COLO668 (cell line): Measurements from ENCODE around the gene IKZF3.
"Not testable (repeated sequence)": the region's sequence is repeated elsewhere in the genome, so short reads cannot be mapped to it uniquely, and the experiment has no call there.

ENCODE experiments used
- DNase-seq: peaks from one replicate; lab custom pipeline; 2025; ENCODE audit not compliant: unreplicated experiment; lab: John Stamatoyannopoulos, UW

IKZF3 gene

GRCh38 chr17:39861235-39861634, 2.9 kb downstream of the IKZF3 start:
- no peak for DNase-seq

GRCh38 chr17:39855911-39856649, 8.0 kb downstream of the IKZF3 start:
- DNase-seq: not testable (repeated sequence)

GRCh38 chr17:39854909-39855308, 9.2 kb downstream of the IKZF3 start:
- no peak for DNase-seq

GRCh38 chr17:39852239-39852638, 11.9 kb downstream of the IKZF3 start:
- no peak for DNase-seq

- DNase-seq: not testable (repeated sequence)
These were observed 13.9 kb downstream of the IKZF3 start for GRCh38 chr17:39850186-39850585.

GRCh38 chr17:39848600-39848999, 15.5 kb downstream of the IKZF3 start:
- DNase-seq: no peak

GRCh38 chr17:39846205-39846604, 17.9 kb downstream of the IKZF3 start:
- DNase-seq: no peak

GRCh38 chr17:39845052-39845846, 18.9 kb downstream of the IKZF3 start:
- DNase-seq: no peak

GRCh38 chr17:39841134-39841683, 22.9 kb downstream of the IKZF3 start:
- DNase-seq: no peak

- DNase-seq: no peak
These were observed 25.3 kb downstream of the IKZF3 start for GRCh38 chr17:39838784-39839183.

- no peak for DNase-seq
These were observed 26.1 kb downstream of the IKZF3 start for GRCh38 chr17:39838057-39838456.

- no peak for DNase-seq
These were observed 28.0 kb downstream of the IKZF3 start for GRCh38 chr17:39836117-39836516.

GRCh38 chr17:39835038-39835786, 28.9 kb downstream of the IKZF3 start:
- DNase-seq: no peak

- DNase-seq: no peak
These were observed 30.1 kb downstream of the IKZF3 start for GRCh38 chr17:39834017-39834416.

GRCh38 chr17:39831588-39831987, 32.5 kb downstream of the IKZF3 start:
- DNase-seq: no peak

GRCh38 chr17:39828443-39828842, 35.7 kb downstream of the IKZF3 start:
- DNase-seq: no peak

GRCh38 chr17:39826334-39826733, 37.8 kb downstream of the IKZF3 start:
- no peak for DNase-seq

GRCh38 chr17:39823407-39824054, 40.6 kb downstream of the IKZF3 start:
- no peak for DNase-seq

GRCh38 chr17:39822051-39822451, 42.1 kb downstream of the IKZF3 start:
- no peak for DNase-seq

- no peak for DNase-seq
These were observed 43.1 kb downstream of the IKZF3 start for GRCh38 chr17:39820987-39821386.

GRCh38 chr17:39820541-39820940, 43.6 kb downstream of the IKZF3 start:
- no peak for DNase-seq
